Measurements from ENCODE around the gene RBPMS2. TPM values are rescaled to one million over a fixed set of nuclear protein-coding genes. Genes with fewer than 3 reads are reported as not detected.
"Not testable (repeated sequence)": the region's sequence is repeated elsewhere in the genome, so short reads cannot be mapped to it uniquely, and the experiment has no call there.

RBPMS2 gene
- total RNA-seq, 1 donor from 2014 or later = 276 TPM

- Histone ChIP-seq H3K4me1 (peaks cover 33% of the 10 kb centered on the region), H3K9me3 (replicated peaks) (no peaks in the 10 kb centered on the region), H3K4me3 (no peak overlapping the region), H3K27ac (replicated peaks) (peak overlapping the region; percentile 30), H3K27me3 (ENCODE audit: low read depth) (peaks cover 21% of the 10 kb centered on the region), H3K36me3 (no peaks in the 10 kb centered on the region)
- intact Hi-C loops (cut with micrococcal nuclease) = loop anchor here (5.0 kb wide), 1 partner anchor 75 kb away; no protein-coding TSS in a partner anchor
- no peak for TF ChIP-seq CTCF (IDR thresholded peaks at IDR 0.05; ENCODE audit: borderline replicate concordance)
- DNase-seq = no peak
These were observed 31.8 kb upstream of the RBPMS2 start for GRCh38 chr15:64807051-64807749.

- intact Hi-C loops (cut with micrococcal nuclease) = loop anchor here (5.0 kb wide), 1 partner anchor 74 kb away; no protein-coding TSS in a partner anchor
- TF ChIP-seq CTCF (IDR thresholded peaks at IDR 0.05; ENCODE audit: borderline replicate concordance) = no peak
- Histone ChIP-seq H3K27ac (replicated peaks) (peak overlapping the region; percentile 12), H3K36me3 (no peaks in the 10 kb centered on the region), H3K9me3 (replicated peaks) (no peaks in the 10 kb centered on the region), H3K27me3 (ENCODE audit: low read depth) (peaks cover 21% of the 10 kb centered on the region), H3K4me3 (no peak overlapping the region), H3K4me1 (peaks cover 40% of the 10 kb centered on the region)
- no peak for DNase-seq
These were observed 31.1 kb upstream of the RBPMS2 start for GRCh38 chr15:64806509-64806908.

- Histone ChIP-seq H3K4me3 (no peak overlapping the region), H3K36me3 (no peaks in the 10 kb centered on the region), H3K9me3 (replicated peaks) (no peaks in the 10 kb centered on the region), H3K4me1 (peaks cover 34% of the 10 kb centered on the region), H3K27me3 (ENCODE audit: low read depth) (peaks cover 21% of the 10 kb centered on the region), H3K27ac (replicated peaks) (peak overlapping the region; percentile 39)
- no peak for DNase-seq
- intact Hi-C loops (cut with micrococcal nuclease) = loop anchor here (5.0 kb wide), 1 partner anchor 72 kb away; no protein-coding TSS in a partner anchor
- TF ChIP-seq CTCF (IDR thresholded peaks at IDR 0.05; ENCODE audit: borderline replicate concordance) = no peak
These were observed 29.2 kb upstream of the RBPMS2 start for GRCh38 chr15:64804619-64805018.

GRCh38 chr15:64803526-64803925 is 28.1 kb upstream of the RBPMS2 start:
- H3K4me1 ChIP-seq = peaks cover 34% of the 10 kb centered on the region
- H3K4me3 ChIP-seq = no peak overlapping the region
- peak overlapping the region; percentile 39 for H3K27ac ChIP-seq (replicated peaks)
- DNase-seq = no peak
- H3K36me3 ChIP-seq = no peaks in the 10 kb centered on the region
- H3K27me3 ChIP-seq (ENCODE audit: low read depth) = peaks cover 14% of the 10 kb centered on the region
- intact Hi-C loops (cut with micrococcal nuclease) = no loop called here
- H3K9me3 ChIP-seq (replicated peaks) = no peaks in the 10 kb centered on the region
- no peak for TF ChIP-seq CTCF (IDR thresholded peaks at IDR 0.05; ENCODE audit: borderline replicate concordance)

GRCh38 chr15:64800476-64800875 is 25.1 kb upstream of the RBPMS2 start:
- no peak for DNase-seq
- Histone ChIP-seq H3K4me3 (no peak overlapping the region), H3K27ac (replicated peaks) (peak overlapping the region; percentile 89), H3K36me3 (no peaks in the 10 kb centered on the region), H3K4me1 (peaks cover 28% of the 10 kb centered on the region), H3K27me3 (ENCODE audit: low read depth) (no peaks in the 10 kb centered on the region), H3K9me3 (replicated peaks) (no peaks in the 10 kb centered on the region)
- TF ChIP-seq CTCF (IDR thresholded peaks at IDR 0.05; ENCODE audit: borderline replicate concordance) = no peak
- intact Hi-C loops (cut with micrococcal nuclease) = no loop called here

GRCh38 chr15:64798905-64799304 is 23.5 kb upstream of the RBPMS2 start:
- H3K4me1 ChIP-seq = peaks cover 22% of the 10 kb centered on the region
- intact Hi-C loops (cut with micrococcal nuclease); H3K27ac ChIP-seq (replicated peaks); DNase-seq; H3K36me3 ChIP-seq; H3K4me3 ChIP-seq; H3K27me3 ChIP-seq (ENCODE audit: low read depth); H3K9me3 ChIP-seq (replicated peaks): not testable (repeated sequence)

- H3K9me3 ChIP-seq (replicated peaks); DNase-seq; intact Hi-C loops (cut with micrococcal nuclease); H3K4me1 ChIP-seq; H3K36me3 ChIP-seq; H3K27ac ChIP-seq (replicated peaks); H3K27me3 ChIP-seq (ENCODE audit: low read depth); H3K4me3 ChIP-seq: not testable (repeated sequence)
These were observed 20.5 kb upstream of the RBPMS2 start for GRCh38 chr15:64795921-64796320.

- H3K27ac ChIP-seq (replicated peaks); H3K4me1 ChIP-seq; H3K36me3 ChIP-seq; H3K9me3 ChIP-seq (replicated peaks); intact Hi-C loops (cut with micrococcal nuclease); DNase-seq; H3K27me3 ChIP-seq (ENCODE audit: low read depth); H3K4me3 ChIP-seq: not testable (repeated sequence)
These were observed 19.9 kb upstream of the RBPMS2 start for GRCh38 chr15:64795299-64795698.
